CD4-positive, CD25-positive, alpha-beta regulatory T cell (primary cell): ENCODE measurements around the gene ITFG1. TPM values are rescaled to one million over a fixed set of nuclear protein-coding genes. Genes with fewer than 3 reads are reported as not detected.
"Not testable (repeated sequence)": the region's sequence is repeated elsewhere in the genome, so short reads cannot be mapped to it uniquely, and the experiment has no call there.

Source experiments
- ATAC-seq, 2 donors: fragments of 150-1000 bp; cut with Tn5 transposase; one replicate each; pipeline ENCODE4 v1.10.0; 2021; ENCODE audit warnings: low read depth in 2 of 2, moderate number of reproducible peaks in 2 of 2, moderate library complexity in 1 of 2
- DNase-seq, 3 donors: peaks; one replicate each; pipeline versions ENCODE4 v3.0.0 to v3.0.0-alpha.2; 2012 to 2022; ENCODE audit warnings: mixed read lengths in 1 of 3
- H3K27ac ChIP-seq: one replicate; pipeline ENCODE4 v1.7.0; 2013; ENCODE audit warnings: mild to moderate bottlenecking, low read length; ENCODE audit not compliant: insufficient read depth, poor library complexity, severe bottlenecking
- H3K27me3 ChIP-seq: one replicate; pipeline ENCODE4 v1.7.0; 2013; ENCODE audit warnings: low read length; ENCODE audit not compliant: control insufficient read depth, insufficient read depth
- H3K36me3 ChIP-seq: one replicate; pipeline ENCODE4 v1.7.0; 2013; ENCODE audit warnings: mild to moderate bottlenecking, low read length, moderate library complexity; ENCODE audit not compliant: control insufficient read depth, insufficient read depth
- H3K4me1 ChIP-seq: 2 replicates; pipeline ENCODE4 v1.7.0; 2013; ENCODE audit warnings: mild to moderate bottlenecking, low read length; ENCODE audit not compliant: insufficient read depth, control insufficient read depth, poor library complexity, severe bottlenecking
- H3K4me3 ChIP-seq: one replicate; pipeline ENCODE4 v1.7.0; 2013; ENCODE audit warnings: low read depth, mild to moderate bottlenecking, low read length, moderate library complexity
- H3K9me3 ChIP-seq, 2 experiments: 1 replicate in 1 of 2; 2 replicates in 1 of 2; pipeline ENCODE4 v1.7.0; 2013; ENCODE audit warnings: low read length in 2 of 2, mild to moderate bottlenecking in 1 of 2, moderate library complexity in 1 of 2; ENCODE audit not compliant: control insufficient read depth in 2 of 2
- H3K27ac Mint-ChIP-seq, 3 donors: one replicate each; pipeline ENCODE4 v1.8.0; 2020 to 2022; ENCODE audit warnings: mild to moderate bottlenecking in 3 of 3, mixed read lengths in 3 of 3, moderate library complexity in 2 of 3
- H3K27me3 Mint-ChIP-seq: one replicate; pipeline ENCODE4 v1.8.0; 2022; ENCODE audit warnings: mild to moderate bottlenecking, mixed read lengths
- H3K36me3 Mint-ChIP-seq: one replicate; pipeline ENCODE4 v1.8.0; 2020; ENCODE audit warnings: mixed read lengths
- H3K4me1 Mint-ChIP-seq, 4 donors: one replicate each; pipeline ENCODE4 v1.8.0; 2020 to 2022; ENCODE audit warnings: mixed read lengths in 4 of 4, mild to moderate bottlenecking in 1 of 4
- H3K4me3 Mint-ChIP-seq, 4 donors: one replicate each; pipeline ENCODE4 v1.8.0; 2020 to 2022; ENCODE audit warnings: mild to moderate bottlenecking in 4 of 4, mixed read lengths in 4 of 4, moderate library complexity in 3 of 4
- H3K9me3 Mint-ChIP-seq, 7 donors: one replicate each; pipeline ENCODE4 v1.8.0; 2020 to 2022; ENCODE audit warnings: mixed read lengths in 7 of 7, mild to moderate bottlenecking in 3 of 7, moderate library complexity in 2 of 7
- polyA plus RNA-seq, 4 donors: library from polyadenylated mRNA; unstranded; fragments of 300-500 nt; fragmentation: Illumina TruSeq; gene quantifications; one replicate each; pipeline ENCODE4 v1.2.3, GENCODE V29; 2021
- total RNA-seq: library from RNA; stranded (reverse); gene quantifications from one replicate; pipeline ENCODE4 v1.2.3, GENCODE V29; 2022

The ITFG1 gene
- total and polyA plus RNA-seq, 5 donors from 2014 or later: 30.1 to 47.6 (median 35.9) TPM

DNA sequence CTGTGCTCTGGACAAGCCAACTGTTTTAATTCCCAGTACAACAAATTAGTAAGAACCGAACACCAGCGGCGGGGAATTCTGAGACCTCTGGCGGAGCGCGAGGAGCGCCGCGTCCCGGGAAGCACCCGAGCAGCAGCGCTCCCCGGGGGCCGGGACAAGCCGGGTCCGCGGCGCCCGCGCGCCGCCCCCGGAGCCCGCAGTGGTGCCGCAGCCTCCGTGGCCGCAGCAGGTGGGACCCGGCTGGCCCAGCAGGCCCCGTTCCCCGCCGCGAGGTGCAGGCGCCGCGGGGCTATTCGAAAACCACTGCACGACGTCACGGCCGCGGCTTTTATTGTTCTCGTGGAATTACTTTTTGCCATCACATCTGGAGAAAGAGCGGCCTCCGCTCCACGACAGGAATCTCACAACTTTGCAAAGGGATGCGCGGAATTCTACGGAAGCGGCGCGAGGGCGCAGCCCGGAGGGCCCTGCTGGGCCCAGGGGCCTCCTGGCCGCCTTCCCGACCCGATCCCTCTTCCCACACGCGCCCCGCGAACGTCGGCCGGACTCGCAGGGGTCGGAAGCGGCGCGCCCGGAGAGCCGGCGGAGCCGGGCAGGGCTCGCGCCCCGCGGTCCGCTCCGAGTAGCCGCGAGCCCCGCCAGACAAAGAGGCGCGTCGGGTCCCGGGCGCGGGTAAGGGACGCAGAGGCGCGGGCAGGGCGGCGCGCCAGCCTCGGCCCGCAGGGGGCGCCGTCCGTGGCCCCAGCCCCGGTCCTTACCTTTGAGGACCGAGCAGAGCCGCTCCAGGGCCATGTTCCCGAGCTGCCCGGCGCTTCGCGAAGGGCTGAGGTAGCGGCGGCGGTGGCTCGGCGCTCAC lies 317.8 kb downstream of the ITFG1 start:
- no peaks in the 10 kb centered on the region for H3K36me3 ChIP-seq
- Mint-ChIP-seq H3K27me3 (peaks cover 12% of the 10 kb centered on the region), H3K27ac (peak overlapping the region in 1 of 3 donors; percentile 84), H3K36me3 (no peaks in the 10 kb centered on the region), H3K4me3 (peak overlapping the region; percentile 87 to 95 (median 91)), H3K4me1 (peaks cover 14 to 27% (median 19%) of the 10 kb centered on the region in 4 donors), H3K9me3 (no peaks in the 10 kb centered on the region)
- H3K4me1 ChIP-seq: peaks cover 31% of the 10 kb centered on the region
- DNase-seq (peak; percentile 36 to 68 (median 65)), ATAC-seq (peak; percentile 59 to 62)
- H3K27me3 ChIP-seq: peaks cover 7% of the 10 kb centered on the region
- peak overlapping the region; percentile 54 for H3K27ac ChIP-seq
- peak overlapping the region; percentile 81 for H3K4me3 ChIP-seq
- no peaks in the 10 kb centered on the region for H3K9me3 ChIP-seq

GRCh38 chr16:47142486-47142820 lies 318.4 kb downstream of the ITFG1 start:
- peaks cover 14 to 27% (median 20%) of the 10 kb centered on the region in 4 donors for H3K4me1 Mint-ChIP-seq
- Histone ChIP-seq H3K9me3 (no peaks in the 10 kb centered on the region), H3K4me1 (peaks cover 31% of the 10 kb centered on the region), H3K4me3 (peak overlapping the region; percentile 81), H3K27me3 (peaks cover 7% of the 10 kb centered on the region), H3K36me3 (no peaks in the 10 kb centered on the region), H3K27ac (peak overlapping the region; percentile 42)
- peak overlapping the region in 1 of 3 donors; percentile 84 for H3K27ac Mint-ChIP-seq
- peaks cover 12% of the 10 kb centered on the region for H3K27me3 Mint-ChIP-seq
- DNase-seq (peak in 1 of 3 donors; percentile 18), ATAC-seq (no peak)
- no peaks in the 10 kb centered on the region for H3K9me3 Mint-ChIP-seq
- peak overlapping the region; percentile 87 to 95 (median 91) for H3K4me3 Mint-ChIP-seq
- no peaks in the 10 kb centered on the region for H3K36me3 Mint-ChIP-seq

- H3K4me1 ChIP-seq: peaks cover 31% of the 10 kb centered on the region
- H3K4me3 Mint-ChIP-seq: peak overlapping the region; percentile 87 to 95 (median 91)
- H3K9me3 Mint-ChIP-seq: no peaks in the 10 kb centered on the region
- peak overlapping the region; percentile 81 for H3K4me3 ChIP-seq
- H3K27ac Mint-ChIP-seq: peak overlapping the region; percentile 74 to 92 (median 84)
- H3K36me3 Mint-ChIP-seq: no peaks in the 10 kb centered on the region
- ATAC-seq: peak; percentile 67 to 78
- H3K27ac ChIP-seq: peak overlapping the region; percentile 42
- H3K36me3 ChIP-seq: no peaks in the 10 kb centered on the region
- DNase-seq: peak; percentile 73 to 92 (median 82)
- H3K27me3 Mint-ChIP-seq: peaks cover 12% of the 10 kb centered on the region
- no peaks in the 10 kb centered on the region for H3K9me3 ChIP-seq
- H3K4me1 Mint-ChIP-seq: peaks cover 14 to 27% (median 21%) of the 10 kb centered on the region in 4 donors
- peaks cover 7% of the 10 kb centered on the region for H3K27me3 ChIP-seq
Measured at GRCh38 chr16:47141773-47142485, 318.9 kb downstream of the ITFG1 start.

DNA sequence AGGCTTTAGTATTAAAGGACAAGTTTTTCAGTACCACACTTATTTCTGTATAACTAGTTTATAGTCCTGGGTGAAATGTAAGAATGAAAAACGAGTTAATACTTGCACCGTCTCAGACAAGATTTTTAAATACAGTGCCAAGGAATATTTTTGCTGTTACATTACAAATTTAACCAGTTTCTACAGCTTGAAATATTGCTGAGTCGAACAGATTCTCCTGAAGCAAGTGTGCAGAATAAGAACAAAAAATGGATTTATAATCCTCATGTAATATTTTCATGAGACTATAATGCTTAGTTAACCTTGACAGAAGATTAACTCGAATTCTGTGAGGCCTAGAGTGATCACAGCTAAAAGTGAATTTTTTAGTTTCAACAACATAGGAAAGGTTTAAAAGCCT lies 320.2 kb downstream of the ITFG1 start:
- no peak overlapping the region for H3K4me3 Mint-ChIP-seq
- H3K4me1 Mint-ChIP-seq: peaks cover 14 to 32% (median 23%) of the 10 kb centered on the region in 4 donors
- peaks cover 34% of the 10 kb centered on the region for H3K4me1 ChIP-seq
- no peaks in the 10 kb centered on the region for H3K36me3 Mint-ChIP-seq
- peaks cover 12% of the 10 kb centered on the region for H3K27me3 Mint-ChIP-seq
- no peak overlapping the region for H3K4me3 ChIP-seq
- H3K36me3 ChIP-seq: no peaks in the 10 kb centered on the region
- DNase-seq: no peak
- no peak overlapping the region for H3K27ac ChIP-seq
- H3K9me3 ChIP-seq: no peaks in the 10 kb centered on the region
- ATAC-seq: no peak
- H3K27ac Mint-ChIP-seq: no peak overlapping the region
- H3K27me3 ChIP-seq: peaks cover 5% of the 10 kb centered on the region
- no peaks in the 10 kb centered on the region for H3K9me3 Mint-ChIP-seq

DNA sequence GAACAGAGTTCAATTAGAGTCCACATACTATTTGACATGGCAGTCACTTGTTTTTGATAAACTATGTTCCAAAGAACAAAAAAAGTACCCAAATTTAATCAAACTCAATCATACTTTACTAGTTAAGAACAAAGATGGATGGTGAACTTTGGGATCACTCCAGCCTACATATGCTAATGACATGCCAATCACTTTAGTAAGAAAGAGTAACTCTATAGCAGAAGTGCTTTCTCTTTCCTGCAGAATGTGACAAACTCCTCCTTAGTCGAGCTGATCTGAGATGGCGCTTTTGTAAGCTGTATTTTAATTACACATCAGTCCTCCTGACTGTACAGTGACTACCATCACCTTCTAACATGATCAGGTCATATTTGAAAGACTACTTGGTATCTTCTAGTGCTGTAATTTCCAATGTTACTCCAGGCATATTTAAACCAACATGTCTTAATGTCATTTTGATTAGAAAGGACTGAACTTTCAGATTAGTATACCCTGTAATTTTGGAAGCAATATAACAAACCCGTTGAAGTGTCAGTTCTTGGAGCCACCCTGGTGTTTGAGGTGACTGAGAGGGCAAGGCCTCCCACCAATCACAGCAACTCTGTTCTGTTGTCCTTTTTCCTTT lies 321.2 kb downstream of the ITFG1 start:
- peak overlapping the region in 2 of 4 donors; percentile 13 to 41 for H3K4me3 Mint-ChIP-seq
- no peaks in the 10 kb centered on the region for H3K36me3 Mint-ChIP-seq
- ATAC-seq (no peak), DNase-seq (peak in 1 of 3 donors; percentile 19)
- Histone ChIP-seq H3K27me3 (peaks cover under 1% of the 10 kb centered on the region), H3K36me3 (no peaks in the 10 kb centered on the region), H3K4me1 (peaks cover 34% of the 10 kb centered on the region), H3K4me3 (peak overlapping the region; percentile 43), H3K9me3 (no peaks in the 10 kb centered on the region), H3K27ac (peak overlapping the region; percentile 38)
- H3K27ac Mint-ChIP-seq: peak overlapping the region in 1 of 3 donors; percentile 17
- peaks cover 14 to 29% (median 22%) of the 10 kb centered on the region in 4 donors for H3K4me1 Mint-ChIP-seq
- H3K27me3 Mint-ChIP-seq: peaks cover 5% of the 10 kb centered on the region
- no peaks in the 10 kb centered on the region for H3K9me3 Mint-ChIP-seq

DNA sequence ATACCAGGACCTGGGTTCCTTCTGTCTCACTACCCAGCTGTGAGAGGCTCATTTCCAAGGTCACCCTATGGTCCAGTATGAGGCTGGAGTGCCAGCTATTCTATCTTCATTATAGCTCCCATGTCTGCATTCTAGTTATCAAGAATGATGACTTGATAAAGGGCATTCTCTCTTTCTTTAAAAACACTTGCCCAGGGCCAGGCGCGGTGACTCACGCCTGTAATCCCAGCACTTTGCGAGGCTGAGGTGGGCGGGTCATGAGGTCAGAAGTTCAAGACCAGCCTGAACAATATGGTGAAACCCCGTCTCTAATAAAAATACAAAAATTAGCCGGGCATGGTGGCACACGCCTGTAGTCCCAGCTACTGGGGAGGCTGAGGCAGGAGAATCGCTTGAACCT lies 322.9 kb downstream of the ITFG1 start:
- H3K27me3 ChIP-seq, H3K9me3 ChIP-seq, H3K36me3 ChIP-seq, ATAC-seq, H3K36me3 Mint-ChIP-seq, H3K9me3 Mint-ChIP-seq, H3K4me3 ChIP-seq, H3K27ac ChIP-seq, H3K27me3 Mint-ChIP-seq, DNase-seq, H3K27ac Mint-ChIP-seq: not testable (repeated sequence)
- peak overlapping the region in 2 of 4 donors; percentile 23 to 41 for H3K4me3 Mint-ChIP-seq
- H3K4me1 Mint-ChIP-seq: peaks cover 14 to 29% (median 19%) of the 10 kb centered on the region in 4 donors
- peaks cover 22% of the 10 kb centered on the region for H3K4me1 ChIP-seq

DNA sequence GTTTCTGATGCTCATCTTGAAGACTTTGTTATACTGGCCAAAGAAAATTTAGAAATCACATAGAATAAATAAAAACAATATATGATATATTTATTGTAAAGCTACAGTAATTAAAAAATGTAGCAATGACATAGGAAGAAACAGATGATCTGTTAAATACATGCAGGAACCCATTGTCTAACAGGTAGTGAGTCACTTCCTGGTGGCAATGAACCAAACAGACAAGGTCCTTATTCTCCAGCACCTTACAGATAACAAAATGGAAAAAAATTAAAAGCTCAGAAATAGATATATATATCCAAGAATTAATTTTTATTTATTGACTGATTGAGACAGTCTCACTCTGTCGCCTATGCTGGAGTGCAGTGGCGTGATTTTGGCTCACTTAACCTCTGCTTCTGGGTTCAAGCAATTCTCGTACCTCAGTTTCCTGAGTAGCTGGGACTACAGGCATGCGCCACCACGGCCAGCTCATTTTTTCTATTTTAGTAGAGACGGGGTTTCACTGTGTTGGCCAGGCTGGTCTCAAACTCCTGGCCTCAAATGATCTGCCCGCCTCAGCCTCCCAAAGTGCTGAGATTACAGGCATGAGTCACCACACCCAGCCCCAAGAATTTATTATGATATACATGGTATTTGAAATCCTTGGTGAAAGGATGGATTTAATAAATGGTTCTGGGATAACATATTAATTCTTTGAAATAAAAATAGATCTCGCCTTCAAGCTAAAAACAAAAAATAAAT lies 324.6 kb downstream of the ITFG1 start:
- H3K27me3 Mint-ChIP-seq: no peaks in the 10 kb centered on the region
- peak in 2 of 3 donors; percentile 14 to 56 for DNase-seq
- Histone ChIP-seq H3K36me3 (no peaks in the 10 kb centered on the region), H3K4me1 (peaks cover 6% of the 10 kb centered on the region), H3K4me3 (peak overlapping the region; percentile 45), H3K27me3 (no peaks in the 10 kb centered on the region), H3K27ac (peak overlapping the region; percentile 53), H3K9me3 (no peaks in the 10 kb centered on the region)
- H3K4me1 Mint-ChIP-seq: peaks cover 6 to 28% (median 14%) of the 10 kb centered on the region in 4 donors
- ATAC-seq: peak; percentile 67 to 80
- H3K4me3 Mint-ChIP-seq: peak overlapping the region in 3 of 4 donors; percentile 9 to 48 (median 28)
- H3K36me3 Mint-ChIP-seq: no peaks in the 10 kb centered on the region
- H3K27ac Mint-ChIP-seq: no peak overlapping the region
- no peaks in the 10 kb centered on the region for H3K9me3 Mint-ChIP-seq
